Activated CD4-positive, alpha-beta T cell treated with anti-CD3 and anti-CD28 coated beads, Interleukin-2, Interleukin-4, amounts not matched to agents 100 ng/mL and 50 ng/mL, durations not matched to agents 16 hours and 8 hours (primary cell): ENCODE data around the gene DGAT2.

ENCODE experiments used
- DNase-seq: peaks from one replicate; pipeline ENCODE4 v3.0.0-alpha.2; 2020; ENCODE audit warnings: low spot score

Gene DGAT2

DNA sequence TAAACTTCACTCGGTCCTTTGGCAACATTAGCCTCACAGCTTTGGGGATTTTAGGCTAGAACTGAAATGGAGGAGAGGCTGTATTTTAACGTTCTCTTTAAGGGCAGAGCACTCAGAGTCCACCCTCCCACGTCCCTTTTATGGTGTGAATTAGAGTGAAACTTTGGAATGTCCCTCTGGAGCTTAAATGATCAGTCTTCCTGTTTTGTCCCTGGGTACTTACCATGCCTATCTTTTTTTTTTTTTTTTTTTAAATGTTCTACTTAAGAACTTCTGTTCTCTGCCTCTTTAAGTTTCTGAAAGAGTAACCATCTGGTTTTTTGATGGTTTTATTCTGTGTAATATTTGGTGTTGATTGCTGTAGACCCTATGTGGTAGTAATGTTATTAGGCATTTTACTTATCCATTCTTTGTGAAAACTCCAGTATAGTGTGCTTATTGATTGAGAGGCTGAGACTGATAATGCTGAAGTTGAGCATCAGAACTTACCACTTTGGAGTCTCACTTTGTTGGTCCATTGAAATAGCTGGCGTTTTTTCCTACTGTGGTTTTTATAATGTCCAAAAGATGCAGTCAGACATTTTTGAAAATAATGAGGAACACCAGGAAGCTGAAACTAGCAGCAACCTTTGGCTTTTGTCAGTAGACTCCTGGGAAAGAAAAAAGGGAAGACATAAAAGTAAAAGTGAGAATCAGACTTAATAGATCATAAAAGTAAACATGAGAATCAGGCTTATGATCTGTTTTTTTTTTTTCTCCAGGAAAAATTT is 58.1 kb downstream of the DGAT2 start:
- DNase-seq: no peak

DNA sequence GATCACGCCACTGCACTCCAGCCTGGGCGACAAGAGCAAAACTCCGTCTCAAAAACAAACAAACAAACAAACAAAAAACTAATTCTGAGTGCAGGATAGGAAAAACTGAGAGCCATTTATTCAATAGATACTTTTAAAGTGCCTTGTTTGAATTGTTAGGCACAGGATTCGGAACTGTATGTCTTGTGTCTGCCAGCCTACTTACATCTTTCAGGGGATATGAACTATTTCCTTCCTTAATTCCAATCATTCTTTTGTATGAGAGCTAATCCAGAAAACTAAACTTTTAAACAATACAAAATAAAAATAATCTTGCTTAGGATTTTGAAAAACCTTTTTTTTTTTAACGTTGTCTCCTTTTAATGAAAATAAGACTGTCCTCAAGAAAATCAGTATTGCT is 59.0 kb downstream of the DGAT2 start:
- no peak for DNase-seq

DNA sequence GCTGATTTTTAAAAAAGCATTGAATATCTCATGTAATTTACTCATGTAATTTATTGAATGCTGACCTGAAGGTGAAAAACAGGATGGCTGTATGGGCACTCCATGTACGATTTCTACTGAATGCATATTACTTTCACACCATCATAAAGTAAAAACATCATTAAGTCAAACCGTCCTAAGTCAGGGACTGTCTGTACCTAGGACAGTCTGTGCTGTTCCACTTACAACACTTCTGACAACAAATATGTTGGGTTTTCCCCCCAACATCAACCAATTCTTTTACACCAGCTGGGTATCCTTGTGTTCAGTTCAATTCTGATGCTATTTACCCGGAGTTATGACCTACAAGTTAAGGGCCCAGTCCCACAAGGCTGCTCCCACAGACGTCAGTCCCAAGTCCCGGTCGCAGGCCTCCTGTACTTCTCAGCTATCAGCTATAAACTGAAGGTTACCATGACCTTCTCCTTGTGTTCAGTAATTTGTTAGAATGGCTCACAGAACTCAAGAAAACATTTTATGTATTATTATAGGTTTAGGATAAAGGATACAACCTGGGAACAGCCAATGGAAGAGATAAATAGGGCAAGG is 63.4 kb downstream of the DGAT2 start:
- no peak for DNase-seq

DNA sequence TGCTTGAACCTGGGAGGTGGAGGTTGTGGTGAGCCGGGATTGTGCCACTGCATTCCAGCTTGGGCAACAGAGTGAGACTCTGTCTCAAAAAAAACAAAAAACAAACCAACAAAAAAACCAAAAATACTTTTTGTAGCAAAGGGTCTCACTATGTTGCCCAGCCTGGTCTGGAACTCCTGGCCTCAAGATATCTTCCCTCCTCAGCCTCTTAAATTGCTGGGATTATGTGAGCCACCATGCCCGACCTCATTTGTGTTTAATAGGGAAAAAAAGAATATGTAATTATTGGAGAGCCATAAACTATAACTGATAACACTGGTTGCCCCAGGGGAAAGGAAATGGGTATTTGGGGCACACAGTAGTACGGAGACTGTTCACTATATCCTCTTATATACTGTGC is 66.2 kb downstream of the DGAT2 start:
- DNase-seq: no peak

- DNase-seq: no peak
Observed at GRCh38 chr11:75836417-75836816, 67.8 kb downstream of the DGAT2 start.

DNA sequence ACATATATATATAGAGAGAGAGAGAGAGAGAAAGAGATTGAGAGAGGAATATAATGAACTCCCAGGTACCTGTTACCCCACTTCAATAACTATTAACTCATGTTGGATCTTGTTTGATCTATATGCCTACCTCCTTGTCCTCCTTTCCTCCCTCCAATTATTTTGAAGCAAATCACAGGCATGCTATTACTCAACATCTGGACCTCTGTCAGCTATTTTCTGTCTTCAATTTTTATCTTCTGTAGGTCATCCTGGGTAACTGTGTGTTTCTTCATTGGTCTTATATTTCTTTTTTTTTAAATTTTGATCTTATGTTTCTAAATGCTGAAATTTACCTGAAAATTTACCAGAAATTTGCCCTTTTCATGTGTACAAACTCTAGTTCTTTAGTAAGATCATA is 71.3 kb downstream of the DGAT2 start:
- DNase-seq: no peak

DNA sequence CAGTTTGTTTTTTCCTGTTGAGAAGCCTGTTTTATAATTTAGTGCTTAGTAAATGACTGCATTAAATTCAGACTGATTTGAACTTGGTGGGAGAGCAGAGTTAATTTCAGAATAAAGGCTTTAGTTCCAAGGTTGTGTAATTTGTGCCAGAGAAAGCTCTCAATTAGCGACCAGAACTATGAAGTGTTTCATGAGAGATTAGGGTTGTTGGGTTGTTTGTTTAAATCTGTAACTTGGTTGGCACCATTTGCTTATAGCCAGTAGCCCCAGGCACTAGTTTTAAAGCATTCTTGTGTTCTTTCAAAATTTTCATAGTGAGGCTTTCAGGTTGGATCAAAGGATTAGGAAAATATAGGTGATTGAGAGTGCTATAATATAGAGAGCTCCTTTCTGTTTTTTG is 71.9 kb downstream of the DGAT2 start:
- no peak for DNase-seq

- no peak for DNase-seq
Observed at GRCh38 chr11:75841739-75842138, 73.2 kb downstream of the DGAT2 start.

- no peak for DNase-seq
Observed at GRCh38 chr11:75845324-75845723, 76.7 kb downstream of the DGAT2 start.

- no peak for DNase-seq
Observed at GRCh38 chr11:75849894-75850293, 81.3 kb downstream of the DGAT2 start.

GRCh38 chr11:75850787-75851186 is 82.2 kb downstream of the DGAT2 start:
- DNase-seq: no peak
